Activated CD4-positive, CD25-positive, alpha-beta regulatory T cell treated with anti-CD3 and anti-CD28 coated beads, Interleukin-2, amount 50 U/mL, for 72 hours (primary cell): ENCODE measurements around the gene RAC3.

Source experiments
- DNase-seq: peaks from one replicate; pipeline ENCODE4 v3.0.0; 2021

RAC3 gene

GRCh38 chr17:82031303-82031884, at the start of gene RAC3:
Gene RAC3, plus strand, starts transcription at chr17:82031678. Its CDS starts 84 bp downstream, at chr17:82031762.
- DNase-seq: no peak

GRCh38 chr17:81983011-81983638, 48.4 kb upstream of the RAC3 start:
- no peak for DNase-seq

- no peak for DNase-seq
Measured at GRCh38 chr17:81983639-81984373, 47.7 kb upstream of the RAC3 start.

GRCh38 chr17:81984773-81985410, 46.6 kb upstream of the RAC3 start:
- DNase-seq: no peak

GRCh38 chr17:81986606-81987005, 44.9 kb upstream of the RAC3 start:
- no peak for DNase-seq

GRCh38 chr17:81987161-81987770, 44.2 kb upstream of the RAC3 start:
- no peak for DNase-seq

GRCh38 chr17:81990836-81991683, 40.4 kb upstream of the RAC3 start:
- DNase-seq: no peak

- no peak for DNase-seq
Measured at GRCh38 chr17:81991684-81992305, 39.7 kb upstream of the RAC3 start.

- no peak for DNase-seq
Measured at GRCh38 chr17:81992306-81993102, 39.0 kb upstream of the RAC3 start.

- DNase-seq: no peak
Measured at GRCh38 chr17:81993729-81994592, 37.5 kb upstream of the RAC3 start.

- DNase-seq: no peak
Measured at GRCh38 chr17:81994593-81995462, 36.6 kb upstream of the RAC3 start.

GRCh38 chr17:81995463-81996231, 35.8 kb upstream of the RAC3 start:
- DNase-seq: no peak

GRCh38 chr17:81996232-81996756, 35.2 kb upstream of the RAC3 start:
- DNase-seq: no peak

- no peak for DNase-seq
Measured at GRCh38 chr17:81996757-81997441, 34.6 kb upstream of the RAC3 start.

GRCh38 chr17:81998212-81998611, 33.3 kb upstream of the RAC3 start:
- DNase-seq: no peak

GRCh38 chr17:81998691-81999438, 32.6 kb upstream of the RAC3 start:
- no peak for DNase-seq

GRCh38 chr17:81999587-81999975, 31.9 kb upstream of the RAC3 start:
- DNase-seq: no peak
